Testis (tissue), 3 donors: Measurements from ENCODE around the gene SUN1. TPM values are rescaled to one million over a fixed set of nuclear protein-coding genes. Genes with fewer than 3 reads are reported as not detected.

ENCODE experiments used
- DNase-seq: peaks from one replicate; pipeline ENCODE4 v3.0.0-alpha.2; 2019
- H3K27ac ChIP-seq, 2 donors: fragments of 200-600 bp; sonication (generic); one replicate each; pipeline ENCODE4 v1.5.1; 2019
- H3K27me3 ChIP-seq: fragments of 200-600 bp; sonication (generic); one replicate; pipeline ENCODE4 v1.5.1; 2019
- H3K36me3 ChIP-seq: fragments of 200-600 bp; sonication (generic); one replicate; pipeline ENCODE4 v1.5.1; 2017; ENCODE audit warnings: low read depth; ENCODE audit errors: missing control alignments
- H3K4me1 ChIP-seq: fragments of 200-600 bp; sonication (generic); one replicate; pipeline ENCODE4 v1.5.1; 2019
- H3K4me3 ChIP-seq, 2 donors: fragments of 200-600 bp; sonication (generic); one replicate each; pipeline ENCODE4 v1.5.1; 2017 to 2019
- H3K9me3 ChIP-seq: fragments of 200-600 bp; sonication (generic); one replicate; pipeline ENCODE4 v1.5.1; 2017
- POLR2A ChIP-seq: fragments of 450-650 bp; IDR thresholded peaks from one replicate; pipeline ENCODE4 v1.6.1; 2017; ENCODE audit warnings: antibody characterized with exemption, mild to moderate bottlenecking, moderate library complexity
- WGBS, 2 donors: methylation state at CpG; one replicate each; pipeline ENCODE4 v1.1.5; 2018; 5-methylcytosine and 5-hydroxymethylcytosine counted together
- intact Hi-C: fragments of 100-400 bp; cut with DNase I; formaldehyde crosslinking; loops from one replicate; pipeline ENCODE4 v1.15.1; 2023; ENCODE audit warnings: low total_unique reads
- polyA plus RNA-seq: library from polyadenylated mRNA; stranded (reverse); fragments of 350-450 nt; fragmentation: Illumina TruSeq; extraction: RNeasy Lipid Tissue Mini Kit (QIAGEN cat#74804); gene quantifications from one replicate; pipeline ENCODE4 v1.2.3, GENCODE V29; 2014; ENCODE audit warnings: low read depth, low replicate concordance; ENCODE audit not compliant: insufficient read depth
- total RNA-seq, 2 donors: library from RNA; depleted of rRNA; stranded (reverse); fragments of >200 nt; gene quantifications; one replicate each; pipeline ENCODE4 v1.2.3, GENCODE V29; 2016
- TF ChIP-seq, protein P1 (sequence below), 3 experiments: fragments of 450-650 bp in 2 of 3; fragments of 200-600 bp in 1 of 3; sonication (generic) in 1 of 3; IDR thresholded peaks; one replicate each; pipeline ENCODE4 v1.5.1; 2016 to 2019; ENCODE audit warnings: antibody characterized with exemption in 3 of 3, mild to moderate bottlenecking in 2 of 3, moderate library complexity in 1 of 3

SUN1 gene
- total and polyA plus RNA-seq, 3 donors from 2014 or later, result 167 to 213 (median 173) TPM

- no peak overlapping the region for H3K4me3 ChIP-seq
- H3K27ac ChIP-seq, result no peak overlapping the region
- intact Hi-C loops, result no loop called here
- H3K4me1 ChIP-seq, result no peaks in the 10 kb centered on the region
- DNase-seq, result no peak
- H3K27me3 ChIP-seq, result no peaks in the 10 kb centered on the region
- TF ChIP-seq, protein P1, sequence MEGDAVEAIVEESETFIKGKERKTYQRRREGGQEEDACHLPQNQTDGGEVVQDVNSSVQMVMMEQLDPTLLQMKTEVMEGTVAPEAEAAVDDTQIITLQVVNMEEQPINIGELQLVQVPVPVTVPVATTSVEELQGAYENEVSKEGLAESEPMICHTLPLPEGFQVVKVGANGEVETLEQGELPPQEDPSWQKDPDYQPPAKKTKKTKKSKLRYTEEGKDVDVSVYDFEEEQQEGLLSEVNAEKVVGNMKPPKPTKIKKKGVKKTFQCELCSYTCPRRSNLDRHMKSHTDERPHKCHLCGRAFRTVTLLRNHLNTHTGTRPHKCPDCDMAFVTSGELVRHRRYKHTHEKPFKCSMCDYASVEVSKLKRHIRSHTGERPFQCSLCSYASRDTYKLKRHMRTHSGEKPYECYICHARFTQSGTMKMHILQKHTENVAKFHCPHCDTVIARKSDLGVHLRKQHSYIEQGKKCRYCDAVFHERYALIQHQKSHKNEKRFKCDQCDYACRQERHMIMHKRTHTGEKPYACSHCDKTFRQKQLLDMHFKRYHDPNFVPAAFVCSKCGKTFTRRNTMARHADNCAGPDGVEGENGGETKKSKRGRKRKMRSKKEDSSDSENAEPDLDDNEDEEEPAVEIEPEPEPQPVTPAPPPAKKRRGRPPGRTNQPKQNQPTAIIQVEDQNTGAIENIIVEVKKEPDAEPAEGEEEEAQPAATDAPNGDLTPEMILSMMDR (IDR thresholded peaks at IDR 0.05), result no peak
- TF ChIP-seq POLR2A, result no peak
- H3K36me3 ChIP-seq, result no peaks in the 10 kb centered on the region
- 94 to 96% methylated on average over 6 of the region's 6 CpGs for WGBS, 2 donors
- no peaks in the 10 kb centered on the region for H3K9me3 ChIP-seq
Observed at GRCh38 chr7:862157-862556, 29.9 kb downstream of the SUN1 start.

GRCh38 chr7:863106-863505, 30.8 kb downstream of the SUN1 start:
- Histone ChIP-seq H3K27ac (no peak overlapping the region), H3K36me3 (no peaks in the 10 kb centered on the region), H3K9me3 (no peaks in the 10 kb centered on the region), H3K4me1 (no peaks in the 10 kb centered on the region), H3K4me3 (no peak overlapping the region), H3K27me3 (no peaks in the 10 kb centered on the region)
- WGBS, 2 donors, result 88 to 92% methylated on average over 16 of the region's 16 CpGs
- no peak for DNase-seq
- TF ChIP-seq, protein P1 (IDR thresholded peaks at IDR 0.05), result no peak
- TF ChIP-seq POLR2A, result no peak
- intact Hi-C loops, result no loop called here

DNA sequence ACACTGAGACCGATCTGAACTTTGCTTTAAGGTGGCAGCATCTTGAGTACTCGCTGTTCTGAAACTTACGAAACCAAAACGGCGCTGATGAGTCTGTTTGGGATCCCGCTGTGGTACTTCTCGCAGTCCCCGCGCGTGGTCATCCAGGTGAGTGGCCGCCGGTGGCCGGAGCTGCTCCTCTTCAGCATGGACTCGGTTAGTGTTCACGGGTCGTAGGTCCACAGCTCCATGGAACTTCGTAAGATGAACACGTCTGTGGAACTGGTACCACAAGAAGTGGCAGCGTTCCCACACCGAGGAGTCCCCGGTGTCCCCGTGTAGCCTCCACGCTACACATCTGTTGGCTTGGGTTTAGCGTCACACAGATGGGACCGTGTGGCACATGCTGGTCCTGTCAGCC, 33.6 kb downstream of the SUN1 start:
- no peaks in the 10 kb centered on the region for H3K4me1 ChIP-seq

DNA sequence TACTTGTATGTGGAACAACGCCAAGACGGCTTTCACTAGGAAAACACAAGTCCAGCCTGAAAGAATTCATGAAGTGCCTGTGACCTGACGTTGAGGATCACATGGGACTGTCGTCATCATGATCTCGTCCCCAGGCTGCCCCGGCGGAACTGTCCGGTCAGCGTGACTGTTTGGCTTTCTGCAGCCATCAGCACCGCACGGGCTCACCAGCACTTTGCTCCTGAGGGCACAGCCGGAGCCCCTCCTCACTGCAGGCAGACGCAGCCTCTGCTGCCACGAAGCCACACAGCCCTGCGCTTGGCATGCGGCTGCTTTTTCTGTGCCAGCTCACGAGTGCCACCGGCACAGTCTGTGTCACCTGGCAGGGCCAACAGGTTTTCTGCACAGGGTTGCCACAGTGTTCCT, 34.7 kb downstream of the SUN1 start:
- Histone ChIP-seq H3K9me3 (no peaks in the 10 kb centered on the region), H3K27ac (peak overlapping the region in 1 of 2 donors; percentile 8), H3K27me3 (no peaks in the 10 kb centered on the region), H3K4me1 (no peaks in the 10 kb centered on the region), H3K4me3 (no peak overlapping the region), H3K36me3 (no peaks in the 10 kb centered on the region)
- TF ChIP-seq POLR2A, result no peak
- TF ChIP-seq, protein P1 (IDR thresholded peaks at IDR 0.05), result no peak
- DNase-seq, result peak; percentile 37
- 82 to 90% methylated on average over 12 to 18 of the region's 18 CpGs for WGBS, 2 donors
- intact Hi-C loops, result no loop called here

More for the DNA sequence above, 33.6 kb downstream of the SUN1 start:
- no peaks in the 10 kb centered on the region for H3K36me3 ChIP-seq
- intact Hi-C loops, result no loop called here
- no peak overlapping the region for H3K4me3 ChIP-seq
- H3K27me3 ChIP-seq, result no peaks in the 10 kb centered on the region
- H3K27ac ChIP-seq, result peak overlapping the region in 1 of 2 donors; percentile 14
- WGBS, 2 donors, result 93 to 96% methylated on average over 24 to 25 of the region's 25 CpGs
- H3K9me3 ChIP-seq, result no peaks in the 10 kb centered on the region
- no peak for TF ChIP-seq POLR2A
- TF ChIP-seq, protein P1 (IDR thresholded peaks at IDR 0.05), result no peak
- no peak for DNase-seq

- TF ChIP-seq POLR2A, result no peak
- TF ChIP-seq, protein P1 (IDR thresholded peaks at IDR 0.05), result no peak
- 68 to 80% methylated on average over 10 to 22 of the region's 22 CpGs for WGBS, 2 donors
- Histone ChIP-seq H3K36me3 (no peaks in the 10 kb centered on the region), H3K4me1 (no peaks in the 10 kb centered on the region), H3K9me3 (no peaks in the 10 kb centered on the region), H3K27me3 (no peaks in the 10 kb centered on the region), H3K27ac (peak overlapping the region in 1 of 2 donors; percentile 8), H3K4me3 (no peak overlapping the region)
- no peak for DNase-seq
- intact Hi-C loops, result no loop called here
Observed at GRCh38 chr7:867406-868188, 35.3 kb downstream of the SUN1 start.
